ENCODE measurements around the gene AUNIP.

AUNIP gene

DNA sequence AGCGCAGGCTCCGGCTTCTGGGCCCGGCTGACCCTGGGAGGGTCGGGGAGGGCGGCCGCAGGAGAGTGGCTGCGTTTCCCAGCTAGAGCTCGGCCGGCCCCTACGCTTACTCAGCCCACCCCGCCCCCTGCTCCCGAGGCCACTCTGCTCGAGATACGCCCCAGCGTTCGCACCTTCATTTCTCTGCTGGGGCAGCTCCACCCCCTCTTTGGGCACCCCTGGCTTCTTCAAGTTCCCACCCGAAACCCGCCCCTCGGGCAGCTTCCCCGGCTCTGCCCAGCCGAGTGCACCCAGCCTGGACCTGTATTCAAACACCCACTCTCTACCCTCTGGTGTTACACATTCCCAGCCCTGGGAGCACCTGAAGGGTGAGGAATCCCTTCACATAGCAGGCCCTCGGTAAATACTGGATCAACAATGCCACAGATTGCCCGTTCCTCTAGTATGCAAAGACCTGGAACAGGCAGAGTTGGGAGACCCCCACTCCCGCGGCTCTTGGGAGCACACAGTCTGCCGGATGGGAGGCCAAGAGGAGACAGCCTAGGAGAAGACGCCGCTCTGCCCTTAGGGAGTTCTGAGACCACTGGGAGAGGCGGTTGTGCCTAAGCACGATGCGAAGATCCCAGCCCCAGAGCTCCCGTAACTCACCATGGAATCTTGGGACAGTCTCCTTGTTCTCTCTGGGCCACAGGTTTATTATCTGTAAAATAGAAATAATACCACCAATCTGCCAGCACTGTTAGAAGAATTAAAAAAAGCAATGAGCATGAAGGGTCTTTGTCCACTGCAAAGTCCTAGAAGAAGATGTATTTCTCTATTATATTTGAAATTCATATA lies 16.8 kb upstream of the AUNIP start:
- TF ChIP-seq, protein P1, sequence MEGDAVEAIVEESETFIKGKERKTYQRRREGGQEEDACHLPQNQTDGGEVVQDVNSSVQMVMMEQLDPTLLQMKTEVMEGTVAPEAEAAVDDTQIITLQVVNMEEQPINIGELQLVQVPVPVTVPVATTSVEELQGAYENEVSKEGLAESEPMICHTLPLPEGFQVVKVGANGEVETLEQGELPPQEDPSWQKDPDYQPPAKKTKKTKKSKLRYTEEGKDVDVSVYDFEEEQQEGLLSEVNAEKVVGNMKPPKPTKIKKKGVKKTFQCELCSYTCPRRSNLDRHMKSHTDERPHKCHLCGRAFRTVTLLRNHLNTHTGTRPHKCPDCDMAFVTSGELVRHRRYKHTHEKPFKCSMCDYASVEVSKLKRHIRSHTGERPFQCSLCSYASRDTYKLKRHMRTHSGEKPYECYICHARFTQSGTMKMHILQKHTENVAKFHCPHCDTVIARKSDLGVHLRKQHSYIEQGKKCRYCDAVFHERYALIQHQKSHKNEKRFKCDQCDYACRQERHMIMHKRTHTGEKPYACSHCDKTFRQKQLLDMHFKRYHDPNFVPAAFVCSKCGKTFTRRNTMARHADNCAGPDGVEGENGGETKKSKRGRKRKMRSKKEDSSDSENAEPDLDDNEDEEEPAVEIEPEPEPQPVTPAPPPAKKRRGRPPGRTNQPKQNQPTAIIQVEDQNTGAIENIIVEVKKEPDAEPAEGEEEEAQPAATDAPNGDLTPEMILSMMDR (IDR thresholded peaks at IDR 0.05): no peak
- TF ChIP-seq ZFX (IDR thresholded peaks at IDR 0.05; ENCODE audit: borderline replicate concordance): no peak
- peak overlapping the region; percentile 55 for H3K27ac ChIP-seq

- H3K27ac ChIP-seq: peak within 1 kb of the TSS; percentile 55
- TF ChIP-seq ZFX (IDR thresholded peaks at IDR 0.05; ENCODE audit: borderline replicate concordance): no peak
- TF ChIP-seq, protein P1 (IDR thresholded peaks at IDR 0.05): no peak
Observed at GRCh38 chr1:25875154-25875855, 16.0 kb upstream of the AUNIP start, which contains the start of gene PAQR7. Gene PAQR7, minus strand, starts transcription at chr1:25875708. Its CDS starts 11,869 bp downstream, at chr1:25863839.

DNA sequence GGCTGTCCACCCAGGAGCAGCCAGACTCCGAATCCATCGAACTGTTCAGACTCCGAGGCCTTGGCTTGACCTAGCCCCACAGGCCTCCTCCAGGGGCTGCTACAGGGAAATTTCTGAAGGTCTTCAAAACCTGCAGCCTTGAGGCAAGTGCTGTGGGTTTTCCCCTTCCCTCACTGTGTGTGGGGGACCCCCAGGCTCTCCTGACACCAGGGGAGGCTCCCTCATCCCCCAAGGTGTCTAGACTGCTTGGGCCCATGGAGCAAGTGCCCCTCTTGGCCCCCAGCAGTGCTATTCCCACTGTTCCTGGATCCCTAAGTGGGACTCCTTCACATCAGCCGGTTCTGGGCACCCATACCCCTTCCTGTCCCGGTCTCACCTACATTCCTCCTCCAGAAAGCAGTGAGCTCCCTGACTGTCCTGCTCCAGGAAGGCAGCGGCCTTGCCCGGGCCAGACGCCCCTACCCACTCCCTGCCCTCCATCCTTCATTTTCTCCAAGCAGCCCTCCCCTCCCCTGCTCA lies 15.4 kb upstream of the AUNIP start:
- peak overlapping the region; percentile 55 for H3K27ac ChIP-seq

GRCh38 chr1:25874209-25874608 lies 15.0 kb upstream of the AUNIP start:
- H3K27ac ChIP-seq: peak overlapping the region; percentile 55
- TF ChIP-seq, protein P1 (IDR thresholded peaks at IDR 0.05): no peak
- TF ChIP-seq ZFX (IDR thresholded peaks at IDR 0.05; ENCODE audit: borderline replicate concordance): no peak

More for the DNA sequence above, 15.4 kb upstream of the AUNIP start:
- no peak for TF ChIP-seq ZFX (IDR thresholded peaks at IDR 0.05; ENCODE audit: borderline replicate concordance)
- TF ChIP-seq, protein P1 (IDR thresholded peaks at IDR 0.05): no peak

GRCh38 chr1:25873120-25873519 lies 13.9 kb upstream of the AUNIP start:
- TF ChIP-seq, protein P1 (IDR thresholded peaks at IDR 0.05): no peak
- TF ChIP-seq ZFX (IDR thresholded peaks at IDR 0.05; ENCODE audit: borderline replicate concordance): no peak
- H3K27ac ChIP-seq: no peak overlapping the region

DNA sequence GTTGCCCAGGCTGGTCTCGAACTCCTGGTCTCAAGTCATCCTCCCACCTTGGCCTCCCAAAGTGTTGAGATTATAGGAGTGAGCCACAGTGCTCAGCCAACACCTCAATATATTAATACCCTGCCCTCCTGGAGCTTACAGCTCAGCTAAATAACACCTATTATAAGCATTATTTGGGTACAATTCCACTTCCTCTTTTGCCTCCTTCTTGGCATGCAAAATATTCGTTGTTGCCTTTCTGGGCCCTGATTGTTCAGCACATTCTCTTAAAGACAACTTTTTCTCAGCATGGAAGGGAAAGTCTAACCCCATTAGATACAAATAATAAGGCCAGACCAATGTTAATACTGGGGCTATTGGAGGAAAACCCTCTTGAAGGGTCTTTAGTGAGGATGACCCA lies 13.5 kb upstream of the AUNIP start:
- no peak for TF ChIP-seq ZFX (IDR thresholded peaks at IDR 0.05; ENCODE audit: borderline replicate concordance)
- TF ChIP-seq, protein P1 (IDR thresholded peaks at IDR 0.05): no peak
- H3K27ac ChIP-seq: no peak overlapping the region
